GM21390 (cell line): ENCODE data around the gene CCDC82.

ENCODE experiments used
- ATAC-seq: cut with Tn5 transposase; IDR thresholded peaks from one replicate; pipeline ENCODE4 v1.9.1; 2021; ENCODE audit not compliant: unreplicated experiment

Gene CCDC82

DNA sequence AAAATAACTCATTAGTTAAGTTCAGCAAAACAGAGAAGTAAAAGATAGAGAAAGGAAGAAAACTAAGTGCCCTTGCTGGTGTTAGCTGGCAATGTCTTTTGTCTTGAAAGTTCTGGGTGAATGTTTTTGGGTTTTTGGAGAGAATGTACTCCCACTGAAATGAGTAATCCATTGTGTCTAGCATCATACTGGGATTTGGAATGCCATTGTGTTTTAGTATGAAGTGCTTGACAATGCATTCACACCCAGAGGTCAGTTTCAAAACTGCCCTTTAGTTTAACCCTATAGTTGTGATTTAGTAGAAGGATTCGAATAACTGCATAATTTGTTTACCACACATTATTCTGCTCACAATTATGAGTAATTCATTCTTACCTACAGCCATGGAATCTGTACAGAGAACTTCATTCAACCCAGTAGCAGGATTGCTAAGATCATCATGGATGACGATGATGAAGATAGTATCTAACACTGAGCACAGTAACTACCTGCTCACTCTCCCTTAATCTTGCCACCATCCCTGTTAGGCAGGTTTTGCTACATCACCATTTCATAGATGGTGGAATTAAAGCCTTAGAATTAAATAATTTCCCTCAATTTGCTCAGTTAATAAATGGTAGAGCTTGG lies 80.6 kb downstream of the CCDC82 start:
- no peak for ATAC-seq

DNA sequence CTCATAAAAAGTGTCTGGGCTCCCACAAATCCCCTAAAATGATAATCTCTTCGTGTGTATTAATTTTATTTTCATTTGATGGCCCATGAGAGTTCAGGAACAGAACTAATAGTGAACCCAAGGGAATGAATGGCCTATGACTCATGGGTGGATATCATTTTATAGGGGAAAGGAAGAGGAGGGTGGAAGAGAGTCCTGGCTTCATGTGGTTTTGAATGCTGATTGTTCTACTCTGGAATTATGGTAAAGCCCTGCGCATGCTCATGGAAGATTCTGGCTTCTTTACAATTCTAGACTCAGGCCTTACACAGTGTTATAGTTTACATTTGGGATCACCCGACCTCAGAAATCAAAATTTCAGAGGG lies 82.0 kb downstream of the CCDC82 start:
- ATAC-seq: no peak

DNA sequence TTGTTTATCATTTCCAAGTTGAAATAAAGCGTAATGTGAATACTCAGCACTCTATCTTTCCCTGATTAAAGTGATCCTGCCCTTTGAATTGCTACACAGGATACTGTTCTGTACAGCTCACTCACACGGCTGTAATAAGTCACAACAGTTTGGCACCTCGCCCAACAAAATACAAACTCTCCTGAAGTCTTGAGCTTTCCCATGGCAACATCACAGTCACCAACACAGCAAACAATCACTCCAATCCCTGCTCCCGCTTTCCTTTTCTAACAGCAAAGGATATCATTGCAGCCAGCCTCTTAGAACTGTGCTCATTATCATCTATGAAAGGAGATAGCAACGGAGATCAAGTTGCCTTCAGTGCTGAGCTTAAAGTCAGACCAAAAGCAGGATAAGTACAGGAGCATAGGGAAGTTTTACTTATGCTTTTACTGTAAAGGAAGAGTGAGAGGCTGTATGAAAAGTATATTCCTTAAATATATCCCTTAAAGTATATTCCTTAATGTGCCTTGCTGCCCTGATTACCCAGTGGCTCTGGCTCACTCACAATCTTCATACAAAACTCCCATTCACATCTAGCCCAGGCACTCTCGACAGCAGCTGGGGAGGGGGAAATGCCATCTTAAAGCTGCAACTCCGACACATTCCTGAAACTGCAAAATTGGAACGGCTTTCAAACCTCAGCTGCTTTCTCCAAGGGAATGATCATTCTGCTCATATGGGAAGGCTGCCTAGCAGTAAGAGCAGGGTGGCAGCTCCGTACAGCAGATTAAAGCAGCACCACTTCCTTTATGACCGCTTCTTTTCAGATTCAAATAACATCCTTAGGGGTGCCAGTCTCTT lies 82.6 kb downstream of the CCDC82 start:
- no peak for ATAC-seq

DNA sequence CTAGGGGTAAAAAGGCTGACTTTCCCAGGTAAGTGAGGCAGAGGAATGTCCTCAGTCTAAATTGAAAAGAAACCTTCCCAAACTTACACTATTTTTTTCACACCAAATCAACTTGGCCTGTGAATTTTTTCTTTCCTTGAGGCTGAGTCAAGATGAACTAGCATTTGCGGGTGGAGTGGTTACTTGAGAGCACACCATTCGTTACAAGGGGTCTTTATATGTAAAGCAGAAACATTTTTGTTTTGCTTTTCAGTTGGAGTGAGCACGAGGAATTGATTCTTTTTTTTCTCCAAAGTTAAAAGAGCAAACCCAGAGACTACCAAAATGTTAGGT lies 83.1 kb downstream of the CCDC82 start:
- ATAC-seq: no peak

DNA sequence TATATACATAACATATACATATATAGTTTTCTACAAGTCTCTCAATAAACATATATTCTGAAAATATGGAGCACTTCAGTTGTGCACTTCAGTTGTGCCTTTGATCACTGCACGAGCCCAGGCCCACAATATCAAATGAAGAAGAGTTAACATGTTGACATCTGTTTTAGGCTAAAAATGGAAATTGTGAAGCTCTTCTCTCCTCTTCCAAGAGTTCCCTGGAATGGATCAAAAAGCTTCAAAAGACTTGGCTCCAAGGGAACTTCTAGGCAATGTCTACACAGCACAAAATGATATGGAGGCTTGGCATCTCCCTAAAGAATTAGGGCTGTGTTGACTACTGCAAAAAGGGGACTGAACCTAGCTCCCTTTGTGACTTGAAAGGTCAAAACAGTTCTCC lies 83.6 kb downstream of the CCDC82 start:
- ATAC-seq: no peak

DNA sequence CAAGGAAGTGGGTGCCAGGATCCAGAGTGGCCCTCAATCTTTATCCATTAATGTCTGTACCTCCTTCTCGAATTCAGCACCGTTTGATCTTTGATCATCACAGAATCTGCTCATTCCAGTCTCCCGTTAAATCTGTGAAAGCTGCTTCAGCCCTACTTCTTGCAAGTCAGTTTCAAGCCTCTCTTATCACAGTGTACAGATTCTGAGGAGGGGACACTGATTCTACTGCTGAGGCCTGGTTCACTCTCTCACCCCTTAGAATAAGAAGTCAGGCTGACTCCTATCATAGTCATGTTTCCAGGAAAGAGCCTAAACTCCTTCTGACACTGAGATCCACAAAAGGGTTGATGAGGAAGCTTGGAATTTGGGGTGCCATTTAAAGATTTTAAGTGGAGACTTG lies 85.7 kb downstream of the CCDC82 start:
- ATAC-seq: no peak

DNA sequence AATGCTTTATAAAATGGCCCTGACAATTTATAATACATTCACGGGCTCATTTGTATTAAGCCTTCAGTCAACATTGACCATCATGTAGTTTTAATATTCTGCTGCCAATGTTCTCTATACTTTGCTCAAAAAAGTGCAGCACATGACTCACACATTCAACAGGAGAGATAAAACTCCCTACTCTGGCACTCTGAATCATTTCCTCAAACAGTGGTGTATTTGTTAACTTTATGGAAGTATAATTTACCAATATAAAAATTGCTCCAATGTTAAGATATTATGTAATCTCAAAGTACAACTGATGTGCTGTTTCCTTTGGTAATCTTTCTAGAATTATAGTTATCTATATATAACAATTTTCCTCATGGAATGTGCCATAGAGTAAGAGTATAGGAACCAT lies 86.6 kb downstream of the CCDC82 start:
- no peak for ATAC-seq
